ENCODE data around the gene LYPLA2. TPM values are rescaled to one million over a fixed set of nuclear protein-coding genes. Genes with fewer than 3 reads are reported as not detected.

LYPLA2 gene
- total RNA-seq, 4 donors from 2014 or later: 23.6 to 36.3 (median 31.6) TPM

DNA sequence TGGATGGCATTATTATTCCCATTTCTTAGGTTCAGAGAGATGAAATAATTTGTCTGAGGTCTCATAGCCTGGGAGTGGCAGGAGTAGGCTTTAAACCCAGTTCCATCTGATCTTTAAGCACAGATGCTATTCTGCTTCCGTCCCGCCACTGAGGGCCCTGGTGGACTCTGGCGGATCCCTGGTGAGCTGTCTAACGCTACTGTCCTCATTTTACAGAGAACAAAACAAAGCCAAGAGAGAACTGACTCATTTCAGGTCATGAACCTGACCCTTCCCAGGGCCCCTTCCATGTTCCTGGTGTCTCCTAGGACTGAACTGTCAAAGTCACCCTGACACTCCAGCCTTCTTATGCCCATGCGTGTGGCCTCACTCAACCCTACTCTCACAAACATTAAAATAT, 12.7 kb downstream of the LYPLA2 start:
- Histone ChIP-seq H3K27ac (no peak overlapping the region), H3K4me3 (no peak overlapping the region), H3K4me1 (peaks cover 0 to 26% (median 18%) of the 10 kb centered on the region in 4 donors), H3K27me3 (no peaks in the 10 kb centered on the region), H3K9me3 (no peaks in the 10 kb centered on the region), H3K36me3 (peaks cover 0 to 44% (median 0%) of the 10 kb centered on the region in 3 donors)
- WGBS, 2 donors: 84 to 86% methylated on average over 5 of the region's 5 CpGs
- TF ChIP-seq, protein P1, sequence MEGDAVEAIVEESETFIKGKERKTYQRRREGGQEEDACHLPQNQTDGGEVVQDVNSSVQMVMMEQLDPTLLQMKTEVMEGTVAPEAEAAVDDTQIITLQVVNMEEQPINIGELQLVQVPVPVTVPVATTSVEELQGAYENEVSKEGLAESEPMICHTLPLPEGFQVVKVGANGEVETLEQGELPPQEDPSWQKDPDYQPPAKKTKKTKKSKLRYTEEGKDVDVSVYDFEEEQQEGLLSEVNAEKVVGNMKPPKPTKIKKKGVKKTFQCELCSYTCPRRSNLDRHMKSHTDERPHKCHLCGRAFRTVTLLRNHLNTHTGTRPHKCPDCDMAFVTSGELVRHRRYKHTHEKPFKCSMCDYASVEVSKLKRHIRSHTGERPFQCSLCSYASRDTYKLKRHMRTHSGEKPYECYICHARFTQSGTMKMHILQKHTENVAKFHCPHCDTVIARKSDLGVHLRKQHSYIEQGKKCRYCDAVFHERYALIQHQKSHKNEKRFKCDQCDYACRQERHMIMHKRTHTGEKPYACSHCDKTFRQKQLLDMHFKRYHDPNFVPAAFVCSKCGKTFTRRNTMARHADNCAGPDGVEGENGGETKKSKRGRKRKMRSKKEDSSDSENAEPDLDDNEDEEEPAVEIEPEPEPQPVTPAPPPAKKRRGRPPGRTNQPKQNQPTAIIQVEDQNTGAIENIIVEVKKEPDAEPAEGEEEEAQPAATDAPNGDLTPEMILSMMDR (IDR thresholded peaks at IDR 0.05): no peak
- TF ChIP-seq EP300 (IDR thresholded peaks at IDR 0.05) (no peak), POLR2A (IDR thresholded peaks at IDR 0.05) (no peak)
- DNase-seq (ENCODE audit: low spot score in 2 of 2): no peak

DNA sequence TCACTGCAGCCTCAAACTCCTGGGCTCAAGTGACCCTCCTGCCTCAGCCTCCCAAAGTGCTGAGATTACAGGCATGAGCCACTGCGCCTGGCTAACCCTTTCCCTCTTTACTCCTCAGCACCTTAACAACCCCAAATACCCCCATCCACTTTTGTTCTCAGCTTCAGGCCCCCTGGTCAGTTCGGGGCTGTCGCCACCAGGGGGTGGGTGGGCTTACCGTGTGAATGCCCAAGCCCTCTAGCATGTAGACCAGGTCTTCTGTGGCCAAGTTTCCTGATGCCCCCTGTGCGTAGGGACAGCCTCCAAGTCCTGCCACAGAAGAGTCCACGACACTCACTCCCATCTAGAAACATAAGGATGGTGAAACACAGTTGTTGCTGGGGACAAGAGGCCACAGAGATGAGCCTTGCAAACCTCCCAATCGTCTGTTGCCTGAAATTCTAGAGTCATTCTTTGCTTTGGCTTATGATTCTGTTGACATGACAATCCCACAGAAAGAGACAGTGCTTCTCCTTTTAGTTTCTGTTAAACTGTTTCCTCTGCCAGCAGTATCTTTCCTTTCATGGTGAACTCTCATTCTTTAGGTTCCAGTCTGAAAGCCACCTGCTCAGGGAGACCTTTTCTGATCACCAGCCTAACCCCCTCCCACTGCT, 13.4 kb downstream of the LYPLA2 start:
- Histone ChIP-seq H3K9me3 (no peaks in the 10 kb centered on the region), H3K4me1 (peaks cover 0 to 20% (median 16%) of the 10 kb centered on the region in 4 donors), H3K27me3 (no peaks in the 10 kb centered on the region), H3K36me3 (peaks cover 0 to 44% (median 0%) of the 10 kb centered on the region in 3 donors), H3K27ac (no peak overlapping the region), H3K4me3 (no peak overlapping the region)
- TF ChIP-seq EP300 (IDR thresholded peaks at IDR 0.05): no peak
- no peak for TF ChIP-seq POLR2A (IDR thresholded peaks at IDR 0.05)
- TF ChIP-seq, protein P1 (IDR thresholded peaks at IDR 0.05): no peak
- DNase-seq (ENCODE audit: low spot score in 2 of 2): no peak
- 69 to 77% methylated on average over 7 of the region's 7 CpGs for WGBS, 2 donors

- TF ChIP-seq, protein P1 (IDR thresholded peaks at IDR 0.05): no peak
- TF ChIP-seq POLR2A (IDR thresholded peaks at IDR 0.05) (no peak), EP300 (IDR thresholded peaks at IDR 0.05) (no peak)
- Histone ChIP-seq H3K4me1 (peaks cover 0 to 13% (median 9%) of the 10 kb centered on the region in 4 donors), H3K4me3 (no peak overlapping the region), H3K36me3 (peaks cover 0 to 44% (median 0%) of the 10 kb centered on the region in 3 donors), H3K9me3 (no peaks in the 10 kb centered on the region), H3K27ac (no peak overlapping the region), H3K27me3 (no peaks in the 10 kb centered on the region)
- DNase-seq (ENCODE audit: low spot score in 2 of 2): no peak
- 95 to 98% methylated on average over 2 of the region's 2 CpGs for WGBS, 2 donors
Measured at GRCh38 chr1:23805025-23805424, 14.1 kb downstream of the LYPLA2 start.

DNA sequence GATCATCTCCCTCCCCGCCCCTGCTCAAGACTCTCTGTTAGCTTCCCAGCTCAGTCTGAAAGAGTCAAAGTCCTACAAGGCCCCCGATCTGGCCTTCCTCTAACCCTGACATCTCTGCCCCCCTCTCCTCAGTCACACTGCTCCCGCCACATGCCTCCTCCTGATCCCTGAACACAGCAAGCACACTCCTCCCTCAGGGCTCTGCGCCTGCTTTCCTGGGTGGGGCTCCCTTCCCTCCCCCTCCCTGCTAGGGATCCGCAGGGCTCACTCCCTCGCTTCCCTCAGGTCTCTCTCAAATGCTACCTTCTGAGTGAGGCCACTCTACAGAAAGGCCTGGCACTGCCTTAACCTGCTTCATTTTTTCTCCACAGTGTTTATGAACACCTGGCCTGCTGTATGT, 15.3 kb downstream of the LYPLA2 start:
- H3K36me3 ChIP-seq: peaks cover 0 to 47% (median 0%) of the 10 kb centered on the region in 3 donors
- no peak overlapping the region for H3K27ac ChIP-seq
- no peak for DNase-seq (ENCODE audit: low spot score in 2 of 2)
- H3K4me1 ChIP-seq: peaks cover 0 to 17% (median 5%) of the 10 kb centered on the region in 4 donors
- no peaks in the 10 kb centered on the region for H3K9me3 ChIP-seq
- H3K27me3 ChIP-seq: no peaks in the 10 kb centered on the region
- WGBS, 2 donors: 75 to 86% methylated on average over 6 of the region's 6 CpGs
- TF ChIP-seq POLR2A (IDR thresholded peaks at IDR 0.05) (no peak), EP300 (IDR thresholded peaks at IDR 0.05) (no peak)
- TF ChIP-seq, protein P1 (IDR thresholded peaks at IDR 0.05): no peak
- no peak overlapping the region for H3K4me3 ChIP-seq

DNA sequence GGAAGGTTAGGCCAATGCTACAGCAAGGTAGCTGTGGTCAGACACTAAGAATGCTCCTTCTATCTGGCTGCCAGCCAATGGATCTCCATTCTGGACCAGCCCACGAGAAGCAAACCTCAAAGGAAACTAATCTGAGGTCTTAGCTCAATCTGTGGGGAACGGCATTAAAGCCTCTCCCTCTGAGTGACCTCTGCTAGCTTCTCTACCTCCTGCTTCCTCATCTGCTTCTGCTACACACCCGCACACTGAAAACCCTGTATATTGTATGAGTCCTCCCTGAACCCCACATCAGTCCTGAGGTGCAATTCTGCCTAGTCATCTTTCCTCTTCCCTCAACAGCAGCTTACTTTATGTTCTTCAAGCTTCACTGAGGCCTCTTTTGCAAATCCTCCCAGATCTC, 16.5 kb downstream of the LYPLA2 start:
- TF ChIP-seq POLR2A (IDR thresholded peaks at IDR 0.05) (no peak), EP300 (IDR thresholded peaks at IDR 0.05) (no peak)
- TF ChIP-seq, protein P1 (IDR thresholded peaks at IDR 0.05): no peak
- Histone ChIP-seq H3K36me3 (peaks cover 0 to 59% (median 0%) of the 10 kb centered on the region in 3 donors), H3K4me1 (peaks cover 0 to 9% (median 0%) of the 10 kb centered on the region in 4 donors)

More for the DNA sequence above, 16.5 kb downstream of the LYPLA2 start:
- DNase-seq (ENCODE audit: low spot score in 2 of 2): no peak
- 66 to 69% methylated on average over 3 of the region's 3 CpGs for WGBS, 2 donors
- Histone ChIP-seq H3K9me3 (no peaks in the 10 kb centered on the region), H3K27ac (no peak overlapping the region), H3K27me3 (no peaks in the 10 kb centered on the region), H3K4me3 (no peak overlapping the region)

Data from tibial nerve (tissue), 4 donors.